Cortex of kidney (tissue), 1 donor: ENCODE data around the gene PLSCR3.

Experiments used
- DNase-seq: peaks from one replicate; lab custom pipeline; 2025; lab: John Stamatoyannopoulos, UW

PLSCR3 gene

GRCh38 chr17:7347630-7348477 is 46.5 kb downstream of the PLSCR3 start:
- DNase-seq = no peak

GRCh38 chr17:7346761-7347614 is 47.3 kb downstream of the PLSCR3 start:
- no peak for DNase-seq

- DNase-seq = no peak
These were observed 51.1 kb downstream of the PLSCR3 start for GRCh38 chr17:7343250-7343649.

- no peak for DNase-seq
These were observed 52.5 kb downstream of the PLSCR3 start for GRCh38 chr17:7341842-7342241.

GRCh38 chr17:7340179-7340578 is 54.1 kb downstream of the PLSCR3 start:
- no peak for DNase-seq
